ENCODE data around the gene SDK2. TPM values are rescaled to one million over a fixed set of nuclear protein-coding genes. Genes with fewer than 3 reads are reported as not detected.

The SDK2 gene
- polyA plus RNA-seq, 1 of the 3 experiments (the other 2 are of a cell fraction): 0.02 TPM

- H3K9me2 ChIP-seq: no peaks in the 10 kb centered on the region
- H4K20me1 ChIP-seq (ENCODE audit: insufficient read depth): no peaks in the 10 kb centered on the region
- H3K4me1 ChIP-seq (ENCODE audit: control insufficient read depth in 1 of 2, insufficient read depth in 2 of 2, low read depth in 1 of 2, low read length in 1 of 2): peaks cover 0 to 21% of the 10 kb centered on the region in 2 experiments; a peak in 2 of 4 replicates
- CTCF ChIA-PET: interaction anchor here (1.0 to 1.9 kb wide), 4 partner anchors 9 to 238 kb away, joined by 3 to 7 read pairs (median 4); no protein-coding TSS in a partner anchor
- no peaks in the 10 kb centered on the region for H3K79me2 ChIP-seq (ENCODE audit: insufficient read depth)
- no peak overlapping the region for H3K27ac ChIP-seq (ENCODE audit: low read depth in 2 of 2, low read length in 1 of 2)
- no peaks in the 10 kb centered on the region for H3K27me3 ChIP-seq (ENCODE audit: insufficient read depth)
- no peak overlapping the region for H3K4me3 ChIP-seq (ENCODE audit: low read depth in 2 of 2, low read length in 1 of 2)
- no peaks in the 10 kb centered on the region for H3F3A ChIP-seq (replicated peaks; ENCODE audit: insufficient read depth)
- no peak overlapping the region for H3K4me2 ChIP-seq
- POLR2A ChIA-PET: no interaction called here
- DNase-seq: no peak
- H2AFZ ChIP-seq (ENCODE audit: low read depth): no peak overlapping the region
- no peak overlapping the region for H3K9ac ChIP-seq
- no peaks in the 10 kb centered on the region for H3K9me3 ChIP-seq
- TF ChIP-seq SIN3A (IDR thresholded peaks at IDR 0.05; ENCODE audit: borderline replicate concordance, low read depth, low read length) (no peak), MXI1 (IDR thresholded peaks at IDR 0.05; ENCODE audit: low read depth, low read length) (no peak), PBX3 (IDR thresholded peaks at IDR 0.05) (no peak), SMC3 (IDR thresholded peaks at IDR 0.05; ENCODE audit: low read depth, low read length) (no peak), CTCF (IDR thresholded peaks at IDR 0.05) (no peak), NRF1 (IDR thresholded peaks at IDR 0.05; ENCODE audit: low read depth, low read length) (no peak), TCF12 (IDR thresholded peaks at IDR 0.05) (no peak)
- H3K36me3 ChIP-seq (replicated peaks in 1 of 2; ENCODE audit: control insufficient read depth in 1 of 2, insufficient read depth in 2 of 2, low read length in 1 of 2): no peaks in the 10 kb centered on the region
- WGBS (ENCODE audit: low lambda C conversion rate): 34% methylated on average over 11 of the region's 12 CpGs
Observed at GRCh38 chr17:73471924-73472323, 172.3 kb downstream of the SDK2 start.

GRCh38 chr17:73470316-73470826, 173.9 kb downstream of the SDK2 start:
- no peaks in the 10 kb centered on the region for H3F3A ChIP-seq (replicated peaks; ENCODE audit: insufficient read depth)
- no peaks in the 10 kb centered on the region for H3K36me3 ChIP-seq (replicated peaks in 1 of 2; ENCODE audit: control insufficient read depth in 1 of 2, insufficient read depth in 2 of 2, low read length in 1 of 2)
- H2AFZ ChIP-seq (ENCODE audit: low read depth): no peak overlapping the region
- TF ChIP-seq TAF1 (IDR thresholded peaks at IDR 0.05; ENCODE audit: borderline replicate concordance, low read depth, low read length): no peak
- no peak for TF ChIP-seq GABPA (IDR thresholded peaks at IDR 0.05; ENCODE audit: low read depth)
- no peak for TF ChIP-seq EZH2phosphoT487 (IDR thresholded peaks at IDR 0.05; ENCODE audit: borderline replicate concordance, low read depth)
- TF ChIP-seq USF2 (IDR thresholded peaks at IDR 0.05; ENCODE audit: borderline replicate concordance, low read depth, low read length): no peak
- TF ChIP-seq FOSL2 (IDR thresholded peaks at IDR 0.05; ENCODE audit: borderline replicate concordance, low read depth): no peak
- TF ChIP-seq MXI1 (IDR thresholded peaks at IDR 0.05; ENCODE audit: low read depth, low read length): no peak
- no peak for TF ChIP-seq SIN3A (IDR thresholded peaks at IDR 0.05; ENCODE audit: borderline replicate concordance, low read depth, low read length)
- no peak for TF ChIP-seq FOXJ3 (CRISPR knock-in tag; IDR thresholded peaks at IDR 0.05)
- no peak for TF ChIP-seq NRF1 (IDR thresholded peaks at IDR 0.05; ENCODE audit: low read depth, low read length)
- no peak for TF ChIP-seq RAD21 (IDR thresholded peaks at IDR 0.05; ENCODE audit: low read length)
- H3K4me1 ChIP-seq (ENCODE audit: control insufficient read depth in 1 of 2, insufficient read depth in 2 of 2, low read depth in 1 of 2, low read length in 1 of 2): peaks cover 0 to 25% of the 10 kb centered on the region in 2 experiments; a peak in 2 of 4 replicates
- ChIA-PET CTCF (interaction anchor here (1.7 kb wide), 1 partner anchor 41 kb away, joined by 4 read pairs; no protein-coding TSS in a partner anchor), POLR2A (no interaction called here)
- no peak overlapping the region for H3K27ac ChIP-seq (ENCODE audit: low read depth in 2 of 2, low read length in 1 of 2)
- no peaks in the 10 kb centered on the region for H4K20me1 ChIP-seq (ENCODE audit: insufficient read depth)
- no peaks in the 10 kb centered on the region for H3K9me2 ChIP-seq
- H3K9me3 ChIP-seq: no peaks in the 10 kb centered on the region
- no peaks in the 10 kb centered on the region for H3K27me3 ChIP-seq (ENCODE audit: insufficient read depth)
- H3K4me3 ChIP-seq (ENCODE audit: low read depth in 2 of 2, low read length in 1 of 2): no peak overlapping the region
- 59% methylated on average over 7 of the region's 7 CpGs for WGBS (ENCODE audit: low lambda C conversion rate)
- no peak overlapping the region for H3K9ac ChIP-seq
- H3K4me2 ChIP-seq: no peak overlapping the region
- H3K79me2 ChIP-seq (ENCODE audit: insufficient read depth): no peaks in the 10 kb centered on the region
- no peak for DNase-seq
